ENCODE results near the gene PMPCA. TPM values are rescaled to one million over a fixed set of nuclear protein-coding genes. Genes with fewer than 3 reads are reported as not detected.

Gene PMPCA
- total RNA-seq, 2 experiments from 2014 or later: 64.0 to 76.5 TPM

DNA sequence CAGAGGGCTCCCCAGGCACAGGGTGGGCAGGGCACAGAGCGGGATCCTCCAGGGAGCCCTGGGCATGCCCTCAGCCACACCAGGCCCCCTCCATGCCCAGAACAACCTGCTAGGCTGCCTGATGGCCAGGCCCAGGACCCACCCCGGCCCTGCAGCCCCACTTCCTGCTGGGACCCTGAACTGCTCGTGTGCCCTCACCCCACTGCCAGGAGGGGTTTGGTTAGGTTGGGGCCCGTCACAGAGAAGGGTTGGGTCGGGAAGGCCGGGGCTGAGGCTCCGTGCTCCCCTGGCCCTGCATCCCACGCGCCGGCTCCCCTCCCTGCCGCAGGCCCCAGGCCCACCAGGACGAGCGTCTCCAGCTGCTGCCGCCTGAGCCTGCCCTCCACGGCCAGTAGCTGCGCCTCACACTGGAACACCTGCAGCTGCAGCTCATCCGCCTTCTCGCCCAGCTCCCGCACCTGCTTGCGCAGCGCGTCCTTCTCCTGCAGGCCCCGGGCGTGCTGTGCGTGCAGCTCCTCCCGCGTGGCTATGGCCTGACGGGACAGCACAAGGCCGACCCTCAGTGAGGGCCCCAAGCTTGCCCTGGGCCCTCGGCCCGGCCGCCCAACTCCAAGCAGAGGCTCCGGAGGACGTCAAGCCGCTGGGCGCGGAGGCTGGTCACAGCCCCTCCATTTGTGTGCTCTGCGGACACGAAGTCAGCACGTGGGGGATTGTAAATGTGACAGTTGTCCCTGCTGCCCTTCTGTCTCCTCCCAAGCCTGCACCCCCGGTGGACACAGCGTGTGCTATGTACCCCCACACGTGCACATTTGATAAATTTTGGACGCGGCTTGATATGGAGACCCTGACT lies 42.9 kb upstream of the PMPCA start:
- CTCF ChIA-PET: interaction anchor here (5.0 kb wide), 1 partner anchor 34 kb away, joined by 52 read pairs; the partner anchor contains the start of gene SNAPC4
- Mint-ChIP-seq H3K36me3 (no peaks in the 10 kb centered on the region), H3K27ac (no peak overlapping the region), H3K9me3 (ENCODE audit: low read depth) (no peaks in the 10 kb centered on the region), H3K27me3 (no peaks in the 10 kb centered on the region), H3K4me3 (no peak overlapping the region), H3K4me1 (peaks cover 10% of the 10 kb centered on the region)
- ATAC-seq: no peak
- DNase-seq: no peak

DNA sequence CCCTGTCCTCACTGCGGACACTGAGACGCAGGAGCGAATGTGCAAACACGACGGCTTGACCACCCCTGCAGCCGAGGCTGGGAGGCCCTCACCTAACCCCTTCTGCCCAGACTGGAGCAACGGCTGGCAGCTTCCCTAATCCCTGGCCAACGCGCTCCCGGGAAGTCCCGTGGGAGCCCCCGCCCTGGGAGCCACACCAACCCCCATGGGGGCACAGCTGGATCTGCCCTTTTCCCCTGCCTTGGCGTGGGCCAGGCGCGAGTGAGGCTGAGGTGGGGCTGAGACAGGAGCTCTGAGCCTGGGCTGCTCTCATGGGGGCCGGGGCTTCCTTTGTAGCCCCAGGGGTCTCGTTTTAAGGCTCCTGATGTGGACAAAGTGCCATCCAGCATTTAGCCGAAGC lies 42.3 kb upstream of the PMPCA start:
- DNase-seq: no peak
- H3K4me1 Mint-ChIP-seq: peaks cover 5% of the 10 kb centered on the region
- H3K27me3 Mint-ChIP-seq: no peaks in the 10 kb centered on the region
- H3K27ac Mint-ChIP-seq: no peak overlapping the region
- H3K4me3 Mint-ChIP-seq: no peak overlapping the region
- CTCF ChIA-PET: interaction anchor here (1.1 kb wide), 1 partner anchor 34 kb away, joined by 4 read pairs; no protein-coding TSS in a partner anchor
- no peak for ATAC-seq
- no peaks in the 10 kb centered on the region for H3K36me3 Mint-ChIP-seq
- H3K9me3 Mint-ChIP-seq (ENCODE audit: low read depth): no peaks in the 10 kb centered on the region

DNA sequence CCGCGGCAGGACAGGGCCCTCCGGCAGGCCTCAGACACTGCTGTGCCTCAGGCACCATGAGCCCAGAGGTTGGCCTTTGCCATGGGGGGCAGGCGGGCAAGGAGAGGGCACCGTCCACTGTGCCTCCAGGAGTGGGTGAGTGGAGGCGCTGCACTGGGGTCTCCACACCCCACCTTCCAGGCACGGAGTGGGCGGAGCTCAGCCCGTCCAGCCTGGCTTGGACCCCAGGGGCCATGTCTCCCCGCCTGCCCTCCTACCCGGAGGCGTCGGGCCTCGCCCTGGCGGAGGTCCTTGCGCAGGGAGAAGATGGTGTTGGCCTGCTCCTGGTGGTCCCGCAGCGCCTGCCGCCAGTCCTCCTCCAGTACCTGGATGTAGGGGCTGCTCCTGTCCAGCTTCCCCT lies 40.4 kb upstream of the PMPCA start:
- Mint-ChIP-seq H3K36me3 (no peaks in the 10 kb centered on the region), H3K9me3 (ENCODE audit: low read depth) (no peaks in the 10 kb centered on the region), H3K27me3 (no peaks in the 10 kb centered on the region), H3K4me3 (no peak overlapping the region), H3K27ac (no peak overlapping the region), H3K4me1 (no peaks in the 10 kb centered on the region)
- no peak for DNase-seq
- no peak for ATAC-seq
- CTCF ChIA-PET: interaction anchor here (2.3 kb wide), 1 partner anchor 31 kb away, joined by 7 read pairs; the partner anchor contains the start of gene SNAPC4

DNA sequence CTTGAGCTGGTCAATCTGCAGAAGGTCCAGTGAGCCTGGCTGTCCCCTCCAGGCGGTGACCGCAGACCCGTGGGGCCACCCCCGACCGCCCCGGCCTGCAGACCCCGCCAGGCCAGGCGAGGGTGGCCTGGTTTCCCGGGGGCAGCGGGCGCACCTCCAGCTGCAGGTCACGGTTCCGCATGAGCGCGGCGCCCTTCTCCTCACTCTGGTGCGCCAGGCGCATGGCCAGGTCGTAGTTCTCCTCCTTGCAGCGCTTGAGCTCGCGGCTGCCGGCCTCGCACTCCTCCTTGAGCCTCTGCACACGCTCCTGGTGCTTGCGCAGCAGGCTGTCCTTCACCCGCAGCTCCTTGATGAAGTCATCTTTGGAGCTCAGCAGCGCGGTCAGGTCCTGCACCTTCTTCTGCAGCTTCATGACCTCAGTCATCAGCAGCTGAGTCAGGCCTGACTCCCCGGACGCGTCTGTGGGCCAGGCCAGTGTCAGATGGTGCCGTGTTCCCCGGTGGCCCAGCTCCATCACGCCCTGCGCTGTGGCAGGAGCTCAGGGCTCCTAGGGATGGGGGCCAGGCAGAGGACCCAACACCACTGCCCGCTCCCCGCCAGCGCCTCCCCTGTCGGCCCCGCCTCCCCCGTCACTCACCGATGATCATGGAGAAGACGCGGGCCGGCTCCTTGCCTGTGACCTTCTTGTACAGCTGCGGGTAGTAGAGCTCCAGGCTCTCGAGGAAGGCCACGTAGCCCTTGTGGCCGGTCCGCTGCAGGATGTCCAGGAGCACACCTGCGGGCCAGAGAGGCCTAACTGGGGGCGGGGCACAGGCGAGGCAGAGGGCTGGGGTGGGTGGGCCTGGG lies 39.5 kb upstream of the PMPCA start:
- H3K4me1 Mint-ChIP-seq: no peaks in the 10 kb centered on the region
- no peak for DNase-seq
- H3K36me3 Mint-ChIP-seq: no peaks in the 10 kb centered on the region
- H3K27me3 Mint-ChIP-seq: no peaks in the 10 kb centered on the region
- no peak for ATAC-seq
- no peak overlapping the region for H3K4me3 Mint-ChIP-seq
- no peaks in the 10 kb centered on the region for H3K9me3 Mint-ChIP-seq (ENCODE audit: low read depth)
- CTCF ChIA-PET: interaction anchor here (2.3 kb wide), 1 partner anchor 30 kb away, joined by 7 read pairs; the partner anchor contains the start of gene SNAPC4
- no peak overlapping the region for H3K27ac Mint-ChIP-seq

DNA sequence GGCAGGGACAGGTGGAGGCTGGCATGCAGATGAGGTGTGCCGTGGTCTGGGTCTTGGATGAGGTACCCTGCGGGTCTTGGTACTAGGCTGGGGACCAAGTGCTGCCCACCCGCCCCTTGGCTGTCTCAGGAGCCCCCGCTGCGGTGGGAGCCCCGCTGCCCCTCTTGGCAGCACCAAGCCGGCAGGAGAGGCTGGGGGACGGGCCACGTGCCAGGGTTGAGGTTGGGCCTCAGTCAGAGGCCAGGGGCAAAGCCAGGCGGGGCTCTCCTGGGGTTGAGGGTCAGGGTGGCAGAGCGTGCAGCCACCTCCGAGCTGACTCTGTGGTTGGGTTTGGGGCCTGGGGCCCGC lies 39.0 kb upstream of the PMPCA start:
- Mint-ChIP-seq H3K27me3 (no peaks in the 10 kb centered on the region), H3K4me3 (no peak overlapping the region), H3K27ac (no peak overlapping the region), H3K4me1 (no peaks in the 10 kb centered on the region), H3K9me3 (ENCODE audit: low read depth) (no peaks in the 10 kb centered on the region), H3K36me3 (no peaks in the 10 kb centered on the region)
- CTCF ChIA-PET: interaction anchor here (2.3 kb wide), 1 partner anchor 29 kb away, joined by 7 read pairs; the partner anchor contains the start of gene SNAPC4
- DNase-seq: no peak
- no peak for ATAC-seq

DNA sequence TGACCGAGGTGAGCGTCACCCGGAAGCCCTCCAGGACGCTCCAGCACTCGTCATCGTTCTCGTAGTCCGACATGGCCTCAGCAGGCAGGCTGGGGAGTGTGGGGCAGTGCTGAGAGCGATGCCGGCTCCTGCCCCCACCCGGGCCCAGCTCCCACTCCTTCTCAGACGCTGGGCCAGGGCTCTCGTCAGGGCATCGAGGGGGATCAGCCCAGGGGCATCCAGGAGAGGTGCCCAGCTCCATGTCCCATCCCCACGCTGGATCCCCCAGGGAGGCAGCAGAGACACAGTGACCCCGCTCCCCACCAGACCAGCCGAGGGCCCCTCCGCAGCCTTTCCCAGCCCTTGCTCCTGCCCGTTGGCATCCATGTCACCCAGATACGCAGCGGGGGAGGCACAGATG lies 38.5 kb upstream of the PMPCA start:
- ATAC-seq (no peak), DNase-seq (no peak)
- CTCF ChIA-PET: no interaction called here
- no peak overlapping the region for H3K4me3 Mint-ChIP-seq
- no peaks in the 10 kb centered on the region for H3K4me1 Mint-ChIP-seq
- H3K36me3 Mint-ChIP-seq: no peaks in the 10 kb centered on the region
- H3K27ac Mint-ChIP-seq: no peak overlapping the region
- H3K27me3 Mint-ChIP-seq: no peaks in the 10 kb centered on the region
- no peaks in the 10 kb centered on the region for H3K9me3 Mint-ChIP-seq (ENCODE audit: low read depth)

DNA sequence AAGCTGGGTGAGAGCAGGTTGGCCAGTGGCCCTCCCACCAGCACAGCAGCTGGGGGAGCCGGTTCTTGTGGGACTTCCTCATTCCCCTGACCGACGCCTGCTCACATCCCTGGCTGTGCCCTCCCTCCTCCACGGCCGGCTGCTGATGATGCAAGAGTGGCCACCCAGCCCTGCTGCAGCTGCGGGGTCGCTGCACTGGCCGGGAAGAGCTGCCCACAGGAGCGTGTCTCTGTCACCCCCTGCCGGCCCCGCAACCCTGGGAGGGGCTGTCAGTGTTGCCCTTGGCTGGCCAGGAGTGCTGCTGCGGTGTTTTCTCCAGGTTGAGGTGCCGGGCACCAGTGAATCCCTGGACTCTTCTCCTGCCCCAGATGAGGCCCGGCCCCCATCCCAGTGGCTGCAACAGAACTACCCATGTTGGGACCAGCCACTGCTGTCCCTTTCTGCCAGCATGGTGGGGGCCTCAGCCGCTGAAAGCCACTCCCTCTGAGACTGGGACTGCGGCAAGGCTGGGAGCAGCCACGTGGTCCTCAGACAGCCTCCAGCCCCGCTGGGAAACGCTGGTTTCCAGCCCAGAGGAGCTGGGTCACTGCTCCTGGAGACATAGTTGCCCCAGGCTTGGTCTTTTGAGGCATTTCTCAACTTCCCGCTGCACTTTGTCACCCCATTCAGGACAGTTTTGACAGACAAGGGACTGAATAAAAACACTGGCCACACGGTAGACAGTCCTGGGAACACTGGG lies 37.7 kb upstream of the PMPCA start:
- Mint-ChIP-seq H3K27ac (no peak overlapping the region), H3K4me3 (no peak overlapping the region), H3K36me3 (no peaks in the 10 kb centered on the region), H3K9me3 (ENCODE audit: low read depth) (no peaks in the 10 kb centered on the region), H3K27me3 (no peaks in the 10 kb centered on the region), H3K4me1 (no peaks in the 10 kb centered on the region)
- CTCF ChIA-PET: no interaction called here
- ATAC-seq: no peak
- DNase-seq: no peak

DNA sequence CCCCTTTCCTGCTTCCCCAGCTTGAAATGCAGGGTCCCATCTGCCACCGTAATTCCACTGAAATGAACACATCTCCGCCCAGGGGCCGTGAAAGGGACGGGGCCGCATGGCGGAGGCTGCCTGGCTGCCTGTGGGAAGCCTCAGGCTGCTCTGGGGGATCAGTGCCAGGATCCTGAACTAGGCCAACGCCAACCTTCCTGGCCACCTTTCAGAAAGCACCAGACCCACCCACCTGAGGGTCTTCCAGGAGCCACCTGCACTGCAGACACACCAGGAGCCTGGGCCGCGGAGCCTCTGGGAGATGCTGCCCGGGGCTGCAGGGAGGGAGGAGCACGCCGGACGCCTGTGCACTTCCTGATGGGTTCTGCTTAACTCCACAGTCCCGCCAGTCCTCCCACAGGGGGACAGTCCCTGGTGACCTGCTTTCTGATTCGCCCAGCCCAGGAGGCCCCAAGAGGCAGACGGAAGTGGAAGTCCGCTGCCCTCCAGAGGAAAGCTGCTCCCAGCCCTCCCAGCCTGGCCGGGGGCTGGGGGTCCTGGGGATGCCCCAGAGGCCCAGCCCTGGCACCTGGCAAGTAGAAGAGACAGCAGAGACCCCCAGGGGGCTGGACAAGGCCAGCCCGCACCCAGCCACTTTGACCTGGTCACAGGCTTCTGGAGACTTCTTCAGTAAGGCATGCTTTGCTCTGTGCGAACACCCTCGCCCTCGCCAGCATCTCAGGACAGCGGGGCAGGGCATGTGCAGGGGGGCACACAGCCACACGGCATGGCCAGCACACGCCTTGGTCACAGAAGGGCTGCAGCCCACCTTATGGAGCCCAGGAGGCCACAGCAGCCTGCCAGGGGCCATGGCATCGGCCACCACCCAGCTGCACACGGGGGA lies 36.9 kb upstream of the PMPCA start, which contains the start of gene CARD9:
Gene CARD9 (minus strand): TSS at position 370 of the 883 bp plus-strand sequence. CDS start 1,591 bp downstream, outside the sequence.
- CTCF ChIA-PET: interaction anchor here (1.4 kb wide), 1 partner anchor 10 kb away, joined by 7 read pairs; the partner anchor contains the start of gene DNLZ
- no peak for ATAC-seq
- DNase-seq: no peak
- no peaks in the 10 kb centered on the region for H3K9me3 Mint-ChIP-seq (ENCODE audit: low read depth)
- H3K4me3 Mint-ChIP-seq: no peak within 1 kb of the TSS
- H3K36me3 Mint-ChIP-seq: no peaks in the 10 kb centered on the region
- H3K4me1 Mint-ChIP-seq: no peaks in the 10 kb centered on the region
- no peak within 1 kb of the TSS for H3K27ac Mint-ChIP-seq
- no peaks in the 10 kb centered on the region for H3K27me3 Mint-ChIP-seq

DNA sequence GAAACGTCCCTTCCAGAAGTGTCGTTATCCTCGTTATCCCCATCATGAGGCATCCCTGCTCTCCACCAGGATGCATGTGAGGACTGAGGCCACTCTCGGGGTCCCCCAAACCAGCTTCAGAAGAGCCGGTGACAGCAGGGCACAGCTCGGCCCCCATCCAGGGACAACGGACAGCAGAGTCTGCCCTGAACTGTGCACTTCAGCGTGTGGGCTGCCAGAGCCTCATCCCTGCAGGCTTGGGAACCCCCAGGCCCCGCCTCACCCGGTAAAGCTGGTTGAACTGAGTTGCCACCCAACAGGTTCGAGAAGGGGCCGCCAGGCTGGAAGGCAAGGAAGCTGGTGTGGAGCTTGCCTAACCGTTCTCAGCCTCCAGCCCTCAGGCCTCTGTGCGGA lies 36.3 kb upstream of the PMPCA start:
- CTCF ChIA-PET: interaction anchor here (1.4 kb wide), 2 partner anchors 11 to 22 kb away, joined by 4 to 7 read pairs; partner anchors contain the start of gene DNLZ
- no peaks in the 10 kb centered on the region for H3K36me3 Mint-ChIP-seq
- DNase-seq (no peak), ATAC-seq (no peak)
- no peak overlapping the region for H3K27ac Mint-ChIP-seq
- H3K9me3 Mint-ChIP-seq (ENCODE audit: low read depth): no peaks in the 10 kb centered on the region
- no peaks in the 10 kb centered on the region for H3K4me1 Mint-ChIP-seq
- H3K27me3 Mint-ChIP-seq: no peaks in the 10 kb centered on the region
- no peak overlapping the region for H3K4me3 Mint-ChIP-seq

DNA sequence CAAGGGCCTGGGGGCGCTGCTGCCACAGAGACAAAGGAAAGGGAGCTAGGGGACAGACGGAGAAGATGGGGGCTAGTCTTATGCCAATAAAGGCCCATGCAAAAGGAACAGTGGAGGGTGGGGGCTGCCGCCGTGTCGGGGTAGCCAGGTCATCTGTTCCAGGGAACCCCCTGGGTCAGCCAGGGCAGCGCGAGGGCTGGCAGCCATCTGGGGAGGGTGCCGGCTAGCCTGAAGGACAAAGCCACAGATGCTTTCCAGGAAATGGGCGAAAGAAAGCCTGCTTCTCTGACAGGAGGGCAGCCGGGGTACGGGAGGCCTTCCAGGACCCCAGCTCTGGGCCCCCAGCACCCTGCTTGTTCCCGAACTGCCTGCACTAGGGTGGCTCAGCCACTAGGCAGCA lies 35.4 kb upstream of the PMPCA start:
- no peak for ATAC-seq
- Mint-ChIP-seq H3K36me3 (no peaks in the 10 kb centered on the region), H3K27ac (no peak overlapping the region), H3K4me3 (no peak overlapping the region), H3K4me1 (no peaks in the 10 kb centered on the region), H3K27me3 (no peaks in the 10 kb centered on the region), H3K9me3 (ENCODE audit: low read depth) (no peaks in the 10 kb centered on the region)
- CTCF ChIA-PET: interaction anchor here (1.0 to 1.4 kb wide), 2 partner anchors 11 to 22 kb away, joined by 3 to 4 read pairs; no protein-coding TSS in a partner anchor
- no peak for DNase-seq

DNA sequence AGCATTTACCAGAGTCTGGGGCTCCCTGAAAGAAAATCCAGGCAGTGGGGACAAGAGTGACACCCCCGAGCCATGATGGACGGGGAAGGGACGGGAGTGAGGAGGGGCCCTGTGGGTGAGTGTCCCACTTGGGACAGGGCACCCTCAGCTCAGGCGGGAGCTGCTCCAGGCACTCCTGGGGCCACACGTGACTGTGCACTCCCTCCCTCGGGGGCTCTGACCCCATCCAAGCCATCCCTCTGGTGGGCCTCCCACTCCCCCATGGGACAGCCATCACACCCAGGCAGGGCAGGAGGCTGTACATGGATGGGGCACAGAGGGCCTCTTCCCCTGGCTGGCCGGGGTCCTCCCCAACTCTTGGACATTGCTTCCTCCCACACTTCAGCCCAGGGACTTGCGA lies 34.0 kb upstream of the PMPCA start:
- CTCF ChIA-PET: no interaction called here

More for the DNA sequence above, 34.0 kb upstream of the PMPCA start:
- H3K4me1 Mint-ChIP-seq: no peaks in the 10 kb centered on the region
- no peaks in the 10 kb centered on the region for H3K36me3 Mint-ChIP-seq
- no peaks in the 10 kb centered on the region for H3K9me3 Mint-ChIP-seq (ENCODE audit: low read depth)
- no peak for ATAC-seq
- no peak overlapping the region for H3K4me3 Mint-ChIP-seq
- DNase-seq: no peak
- H3K27ac Mint-ChIP-seq: no peak overlapping the region
- H3K27me3 Mint-ChIP-seq: no peaks in the 10 kb centered on the region
